HG03045 (cell line): Measurements from ENCODE around the gene DUSP18.
A peak's percentile ranks its signal among the peaks of the same experiment; 100 is the strongest.
"Not testable (repeated sequence)": the region's sequence is repeated elsewhere in the genome, so short reads cannot be mapped to it uniquely, and the experiment has no call there.

Experiments used
- ATAC-seq: cut with Tn5 transposase; IDR thresholded peaks from one replicate; pipeline ENCODE4 v1.9.1; 2021; ENCODE audit warnings: mild to moderate bottlenecking, moderate library complexity; ENCODE audit not compliant: unreplicated experiment

DUSP18 gene

DNA sequence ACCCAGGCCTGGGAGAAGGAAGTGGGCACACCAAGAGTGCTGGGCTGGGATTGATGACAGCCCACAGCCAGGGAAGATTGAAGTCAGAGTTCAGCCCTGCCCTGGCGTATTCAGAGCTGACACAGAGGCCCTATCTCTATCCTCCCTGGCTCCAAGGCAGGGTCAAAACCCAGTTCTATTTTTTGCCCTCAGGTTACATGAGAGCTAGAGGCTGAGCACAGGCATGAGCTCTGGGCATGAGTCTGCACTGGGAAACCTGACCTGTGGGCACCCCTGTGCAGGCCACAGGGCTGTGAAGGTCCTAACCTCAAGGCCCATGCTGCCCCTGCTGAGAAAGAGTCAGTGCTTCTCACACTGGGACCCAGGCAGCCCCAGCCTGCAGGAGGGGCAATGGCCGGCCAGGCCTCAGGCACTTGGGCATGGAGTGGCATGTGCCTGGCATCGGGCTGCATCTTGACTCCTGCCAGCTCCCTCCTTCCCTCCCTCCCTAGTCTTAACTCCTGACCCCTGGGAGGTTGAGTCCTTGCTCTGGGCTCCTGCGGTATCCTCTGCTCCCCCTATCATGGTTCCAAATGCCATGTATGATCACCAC is 26.7 kb downstream of the DUSP18 start:
- ATAC-seq, result no peak

- no peak for ATAC-seq
These were observed 27.3 kb downstream of the DUSP18 start for GRCh38 chr22:30640361-30640760.

- ATAC-seq, result no peak
These were observed 30.0 kb downstream of the DUSP18 start for GRCh38 chr22:30637701-30638114.

DNA sequence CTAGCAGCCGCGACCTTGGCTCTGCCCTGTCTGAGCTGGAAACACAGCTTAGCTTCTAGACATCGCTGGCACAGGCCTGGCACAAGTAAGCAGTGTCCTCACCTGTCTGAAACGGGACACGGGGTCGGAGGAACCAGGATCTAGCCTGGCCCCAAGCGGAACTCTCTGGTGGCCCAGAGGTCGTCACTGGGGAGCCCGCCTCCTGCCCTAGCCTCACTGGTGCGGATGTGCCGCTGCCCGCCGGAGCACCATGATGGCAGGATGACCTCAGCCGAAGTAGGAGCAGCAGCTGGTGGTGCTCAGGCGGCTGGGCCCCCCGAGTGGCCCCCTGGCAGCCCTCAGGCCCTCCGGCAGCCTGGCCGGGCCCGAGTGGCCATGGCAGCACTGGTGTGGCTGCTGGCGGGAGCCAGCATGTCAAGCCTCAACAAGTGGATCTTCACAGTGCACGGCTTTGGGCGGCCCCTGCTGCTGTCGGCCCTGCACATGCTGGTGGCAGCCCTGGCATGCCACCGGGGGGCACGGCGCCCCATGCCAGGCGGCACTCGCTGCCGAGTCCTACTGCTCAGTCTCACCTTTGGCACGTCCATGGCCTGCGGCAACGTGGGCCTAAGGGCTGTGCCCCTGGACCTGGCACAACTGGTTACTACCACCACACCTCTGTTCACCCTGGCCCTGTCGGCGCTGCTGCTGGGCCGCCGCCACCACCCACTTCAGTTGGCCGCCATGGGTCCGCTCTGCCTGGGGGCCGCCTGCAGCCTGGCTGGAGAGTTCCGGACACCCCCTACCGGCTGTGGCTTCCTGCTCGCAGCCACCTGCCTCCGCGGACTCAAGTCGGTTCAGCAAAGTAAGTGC is 31.2 kb downstream of the DUSP18 start:
- ATAC-seq, result no peak

DNA sequence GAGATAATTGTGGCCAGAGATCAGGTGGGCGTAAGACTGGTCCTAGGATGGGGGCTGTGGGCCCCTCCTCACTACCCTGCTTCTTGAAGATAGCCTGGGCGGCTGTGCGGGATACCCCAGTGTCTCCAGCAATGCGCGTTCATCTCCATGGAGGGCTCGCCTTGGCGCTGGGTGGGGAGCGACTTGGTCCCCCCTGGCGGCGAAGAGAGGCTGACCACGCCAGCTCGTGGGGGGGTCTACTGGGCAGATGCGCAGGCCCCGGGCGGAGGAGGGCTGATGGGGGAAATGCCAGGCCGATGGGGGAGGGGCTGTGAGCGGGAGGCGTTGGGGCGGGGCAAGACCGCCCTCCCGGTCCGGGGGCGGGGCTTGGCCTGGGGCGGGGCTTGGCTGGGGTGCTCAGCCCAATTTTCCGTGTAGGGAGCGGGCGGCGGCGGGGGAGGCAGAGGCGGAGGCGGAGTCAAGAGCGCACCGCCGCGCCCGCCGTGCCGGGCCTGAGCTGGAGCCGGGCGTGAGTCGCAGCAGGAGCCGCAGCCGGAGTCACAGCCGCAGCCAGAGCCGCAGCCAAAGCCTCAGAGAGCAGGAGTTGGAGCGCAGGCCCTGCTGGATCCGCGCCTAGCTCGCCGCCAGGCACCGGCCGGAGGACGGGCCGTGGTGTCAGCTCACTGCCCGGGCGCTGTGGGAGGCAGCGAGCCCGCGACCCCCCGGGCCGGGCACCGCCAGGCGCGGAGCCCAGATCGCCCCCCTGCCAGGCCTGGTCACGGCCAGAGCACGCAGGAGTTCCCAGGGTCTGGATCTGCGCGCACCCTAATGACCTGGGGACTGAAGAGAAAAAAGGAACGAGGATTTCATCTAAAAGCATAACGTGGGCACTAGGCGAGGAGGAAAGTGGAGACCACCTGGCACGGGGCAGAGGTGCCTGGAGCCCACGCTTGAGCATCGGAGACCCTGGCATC is 32.1 kb downstream of the DUSP18 start, which contains the start of gene SLC35E4:
SLC35E4 (plus strand) TSS at position 509 of the 953 bp plus-strand sequence. CDS start 670 bp downstream, outside the sequence.
- ATAC-seq, result peak; percentile 74

DNA sequence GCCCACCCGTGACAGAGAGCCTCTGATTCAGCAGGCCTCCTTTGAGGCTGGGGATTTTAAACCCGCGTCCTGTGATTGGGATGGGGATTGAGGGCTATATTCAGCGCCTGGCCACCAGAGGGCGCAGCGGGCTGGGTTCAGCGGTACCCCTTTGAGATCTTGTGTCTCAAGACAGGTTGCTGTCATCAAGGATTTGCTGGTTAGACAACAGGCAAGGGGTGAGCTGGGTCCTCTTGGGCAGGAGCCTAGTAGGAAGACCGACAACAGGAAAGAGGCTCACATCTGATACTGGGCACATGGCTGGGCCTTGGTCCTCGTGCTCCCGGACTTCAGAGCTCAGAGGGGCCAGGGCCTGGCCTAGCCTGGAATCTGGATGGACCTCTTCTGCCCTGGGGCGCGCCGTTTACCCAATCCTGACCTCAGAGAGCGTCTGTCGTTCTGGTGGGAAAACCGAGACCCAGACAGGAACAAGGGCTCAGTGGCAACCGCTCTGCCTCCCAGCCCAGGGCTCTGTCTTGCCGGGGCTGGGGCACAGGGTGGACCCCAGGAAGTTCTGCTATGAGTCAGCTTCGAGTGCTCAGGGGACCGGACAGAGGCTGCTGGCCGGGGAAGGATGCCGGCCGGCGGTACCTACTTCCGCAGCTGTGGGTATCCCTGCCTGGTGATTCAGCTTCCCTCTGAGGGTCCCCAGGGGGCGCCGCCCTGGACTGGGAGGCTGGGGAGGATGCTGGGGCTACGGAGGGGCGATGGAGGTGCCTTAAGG is 33.0 kb downstream of the DUSP18 start:
- peak; percentile 44 for ATAC-seq

DNA sequence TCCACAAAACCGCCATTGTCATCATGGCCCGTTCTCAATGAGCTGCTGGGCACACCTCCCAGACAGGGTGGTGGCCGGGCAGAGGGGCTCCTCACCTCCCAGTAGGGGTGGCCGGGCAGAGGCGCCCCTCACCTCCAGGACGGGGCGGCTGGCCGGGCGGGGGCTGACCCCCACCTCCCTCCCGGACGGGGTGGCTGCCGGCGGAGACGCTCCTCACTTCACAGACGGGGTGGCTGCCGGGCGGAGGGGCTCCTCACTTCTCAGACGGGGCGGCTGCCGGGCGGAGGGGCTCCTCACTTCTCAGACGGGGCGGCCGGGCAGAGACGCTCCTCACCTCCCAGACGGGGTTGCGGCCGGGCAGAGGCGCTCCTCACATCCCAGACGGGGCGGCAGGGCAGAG is 36.2 kb downstream of the DUSP18 start:
- ATAC-seq, result not testable (repeated sequence)

DNA sequence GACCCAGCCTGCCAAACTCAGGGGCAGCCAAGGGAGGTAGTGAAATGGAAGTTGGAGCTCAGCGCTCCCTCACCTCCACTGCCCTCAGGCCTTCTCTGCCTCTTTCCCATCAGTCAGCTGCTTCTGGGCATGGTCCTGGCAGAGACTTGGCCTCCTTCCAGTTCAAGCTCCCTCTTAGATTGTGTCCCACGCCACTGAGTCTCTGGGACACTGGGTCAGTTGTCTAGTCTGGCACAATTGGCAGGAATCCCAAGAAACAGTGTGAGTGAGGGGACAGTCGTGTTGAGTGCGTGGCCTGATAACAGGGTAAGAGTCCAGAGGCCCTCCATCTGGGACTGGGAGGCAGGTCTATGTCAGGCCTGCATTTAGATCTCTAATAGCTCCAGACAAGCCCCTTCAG is 39.2 kb downstream of the DUSP18 start:
- ATAC-seq, result no peak

DNA sequence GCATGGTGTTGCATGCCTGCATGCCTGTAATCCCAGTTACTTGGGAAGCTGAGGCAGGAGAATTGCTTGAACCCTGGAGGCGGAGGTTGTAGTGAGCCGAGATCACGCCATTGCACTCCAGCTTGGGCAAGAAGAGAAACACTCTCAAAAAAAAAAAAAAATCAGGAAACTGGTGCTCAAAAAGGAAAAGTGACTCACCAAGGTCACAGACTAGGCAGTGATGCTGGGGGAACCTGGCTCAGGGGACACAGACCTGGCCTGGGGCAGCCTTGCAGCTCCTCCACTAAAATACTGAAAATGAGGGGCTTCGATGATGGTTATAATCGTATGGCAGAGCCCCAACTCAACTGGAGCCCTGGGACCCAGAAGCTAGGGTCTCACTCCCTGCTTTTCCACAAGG is 40.2 kb downstream of the DUSP18 start:
- ATAC-seq, result no peak

GRCh38 chr22:30626413-30626812 is 41.3 kb downstream of the DUSP18 start:
- ATAC-seq, result no peak

- ATAC-seq, result not testable (repeated sequence)
These were observed 47.8 kb downstream of the DUSP18 start for GRCh38 chr22:30619909-30620308.

DNA sequence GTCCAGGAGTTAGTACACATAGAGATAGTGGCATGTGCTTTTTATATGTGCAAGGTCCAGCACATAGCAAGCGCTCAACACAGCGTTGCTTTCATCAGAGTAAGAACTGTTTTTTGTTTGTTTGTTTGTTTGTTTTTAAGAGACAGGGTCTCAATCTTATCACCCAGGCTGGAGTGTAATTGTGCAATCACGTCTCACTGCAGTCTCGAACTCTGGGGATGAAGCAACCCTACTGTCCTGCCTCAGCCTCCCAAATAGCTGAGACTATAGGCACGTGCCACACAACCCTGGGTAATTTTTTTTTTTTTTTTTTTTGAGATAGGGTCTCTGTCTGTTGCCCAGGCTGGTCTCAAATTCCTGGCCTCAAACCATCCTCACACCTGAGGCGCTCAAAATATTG is 49.9 kb downstream of the DUSP18 start:
- ATAC-seq, result no peak

DNA sequence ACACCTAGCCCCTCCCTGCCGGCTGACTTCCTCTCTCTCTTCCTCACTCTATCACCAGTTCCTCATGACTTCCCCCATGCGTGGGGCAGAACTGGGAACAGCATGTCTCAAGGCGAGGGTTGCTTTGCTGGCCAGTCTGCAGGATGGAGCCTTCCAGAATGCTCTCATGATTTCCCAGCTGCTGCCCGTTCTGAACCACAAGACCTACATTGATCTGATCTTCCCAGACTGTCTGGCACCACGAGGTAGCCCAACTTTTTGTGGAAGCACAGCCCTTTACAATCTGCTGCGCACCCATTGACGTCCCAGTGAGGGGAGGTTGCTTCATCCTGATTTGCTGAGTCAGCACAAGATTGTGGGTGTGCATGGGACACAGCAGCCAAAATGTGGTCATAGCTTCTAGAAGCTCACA is 52.1 kb downstream of the DUSP18 start:
- no peak for ATAC-seq

- no peak for ATAC-seq
These were observed 52.8 kb downstream of the DUSP18 start for GRCh38 chr22:30614879-30615278.

- ATAC-seq, result no peak
These were observed 53.4 kb downstream of the DUSP18 start for GRCh38 chr22:30614268-30614667.

GRCh38 chr22:30612789-30613188 is 54.9 kb downstream of the DUSP18 start:
- ATAC-seq, result no peak
